HepG2 (cell line): Measurements from ENCODE around the gene PEX11B. TPM values are rescaled to one million over a fixed set of nuclear protein-coding genes. Genes with fewer than 3 reads are reported as not detected.

Experiments
- ATAC-seq: fragments of 200-7000 bp; cut with Tn5 transposase; 3 replicates; pipeline ENCODE4 v1.9.1; 2020; ENCODE audit warnings: mild to moderate bottlenecking, moderate library complexity
- BruUV-seq: library from RNA; stranded (reverse); fragments of 400-500 nt; replicated peaks from 2 replicates; lab custom pipeline; 2021; lab: Mats Ljungman, UMichigan
- CTCF ChIA-PET: fragments of 300-600 bp; formaldehyde crosslinking; extraction: SDS; loops from one replicate; lab custom pipeline; 2021; ENCODE audit warnings: low total read pairs, inconsistent platforms, low intra/inter-chr PET ratio; lab: Yijun Ruan, JAX
- POLR2A ChIA-PET: fragments of 350-600 bp; sonication (Branson Sonifier 250); formaldehyde crosslinking; loops from one replicate; lab custom pipeline; 2020; ENCODE audit warnings: antibody characterized with exemption, inconsistent platforms; lab: Yijun Ruan, JAX
- DNase-seq: peaks from one replicate; pipeline ENCODE4 v3.0.0-alpha.2; 2015; ENCODE audit warnings: low spot score
- FAIRE-seq: peaks from 3 replicates; lab custom pipeline; 2011; peaks lifted over from hg19 to GRCh38; lab: Jason Lieb, UNC
- H2AFZ ChIP-seq: one replicate; pipeline ENCODE4 v1.6.1; 2011; ENCODE audit warnings: low read length, inconsistent platforms
- H3K27ac ChIP-seq: fragments of 300-600 bp; 3 replicates; pipeline ENCODE4 v1.8.0; 2011; ENCODE audit warnings: mixed run types, mild to moderate bottlenecking, mixed read lengths, low read length, inconsistent platforms; ENCODE audit not compliant: insufficient read depth; ENCODE audit errors: extremely low read length
- H3K27me3 ChIP-seq, 2 experiments: fragments of 200-600 bp in 1 of 2; 2 replicates in 1 of 2; 3 replicates in 1 of 2; pipeline versions ENCODE4 v1.6.0 to v1.8.0; 2011; ENCODE audit warnings: low read length in 2 of 2, mild to moderate bottlenecking in 2 of 2, moderate library complexity in 2 of 2, inconsistent platforms in 1 of 2; ENCODE audit not compliant: insufficient read depth in 2 of 2, control insufficient read depth in 1 of 2
- H3K36me3 ChIP-seq, 2 experiments: fragments of 200-600 bp in 1 of 2; replicated peaks in 1 of 2; 2 replicates in 1 of 2; 3 replicates in 1 of 2; pipeline versions ENCODE4 v1.5.1 to v1.8.0; 2011; ENCODE audit warnings: low read length in 2 of 2, inconsistent platforms in 1 of 2; ENCODE audit not compliant: insufficient read depth in 2 of 2, control insufficient read depth in 1 of 2
- H3K4me1 ChIP-seq: 2 replicates; pipeline ENCODE4 v1.5.1; 2012; ENCODE audit warnings: low read length, inconsistent platforms; ENCODE audit not compliant: insufficient read depth
- H3K4me2 ChIP-seq: 2 replicates; pipeline ENCODE4 v1.6.0; 2011; ENCODE audit warnings: low read depth, low read length, inconsistent platforms
- H3K4me3 ChIP-seq, 3 experiments: fragments of 200-600 bp in 1 of 3; sonication (generic), shearing (Covaris generic) in 1 of 3; replicated peaks in 1 of 3; 2 replicates each; pipeline ENCODE4 v1.5.1; 2011 to 2016; ENCODE audit warnings: low read length in 3 of 3, inconsistent platforms in 2 of 3, low read depth in 2 of 3, mild to moderate bottlenecking in 2 of 3, control low read depth in 1 of 3, mixed read lengths in 1 of 3; ENCODE audit not compliant: insufficient read depth in 1 of 3
- H3K79me2 ChIP-seq: one replicate; pipeline ENCODE4 v1.6.1; 2011; ENCODE audit warnings: low read length, inconsistent platforms; ENCODE audit not compliant: insufficient read depth
- H3K9ac ChIP-seq: 2 replicates; pipeline ENCODE4 v1.6.0; 2011; ENCODE audit warnings: mild to moderate bottlenecking, low read depth, low read length, inconsistent platforms; ENCODE audit not compliant: insufficient read depth
- H3K9me3 ChIP-seq: 2 replicates; pipeline ENCODE4 v1.5.1; 2012; ENCODE audit warnings: mild to moderate bottlenecking, low read length
- H4K20me1 ChIP-seq: 2 replicates; pipeline ENCODE4 v1.6.0; 2011; ENCODE audit warnings: inconsistent platforms, mild to moderate bottlenecking, low read length, moderate library complexity; ENCODE audit not compliant: insufficient read depth
- CEBPG ChIP-seq: IDR thresholded peaks from 2 replicates; pipeline ENCODE4 v1.6.1; 2016
- PHF8 ChIP-seq: sonication (generic); formaldehyde crosslinking; IDR thresholded peaks from 2 replicates; pipeline ENCODE4 v1.5.0; 2020; ENCODE audit warnings: missing genetic modification reagents
- SIX4 ChIP-seq: sonication (generic); formaldehyde crosslinking; IDR thresholded peaks from 2 replicates; pipeline ENCODE4 v1.4.0; 2020; ENCODE audit warnings: missing genetic modification reagents
- SMARCC2 ChIP-seq: fragments of 450-650 bp; IDR thresholded peaks from 2 replicates; pipeline ENCODE4 v1.6.1; 2017; ENCODE audit warnings: antibody characterized with exemption, mild to moderate bottlenecking
- SOX13 ChIP-seq, 3 experiments: fragments of 450-650 bp in 1 of 3; sonication (generic) in 1 of 3; formaldehyde crosslinking in 1 of 3; IDR thresholded peaks in 2 of 3; conservative IDR thresholded peaks in 1 of 3; 2 replicates each; pipeline versions ENCODE4 v1.5.0 to v1.6.1; 2016 to 2020; ENCODE audit warnings: antibody characterized with exemption in 1 of 3, mild to moderate bottlenecking in 1 of 3, missing compliant biosample characterization in 1 of 3, missing genetic modification reagents in 1 of 3, moderate library complexity in 1 of 3
- ZNF44 ChIP-seq: sonication (generic); formaldehyde crosslinking; IDR thresholded peaks from 2 replicates; pipeline ENCODE4 v1.5.1; 2020; ENCODE audit warnings: mild to moderate bottlenecking, missing genetic modification reagents
- WGBS: methylation state at CpG from one replicate; pipeline ENCODE4 v1.1.6; 2017; ENCODE audit warnings: low lambda C conversion rate; 5-methylcytosine and 5-hydroxymethylcytosine counted together
- in situ Hi-C: cut with HindIII; loops from 2 replicates; pipeline ENCODE4 v1.10.0; 2017; ENCODE audit warnings: low pct_unique_long_range_greater_than_20kb; ENCODE audit not compliant: extremely low pct_ligation_motif_present
- intact Hi-C: fragments of 100-400 bp; cut with micrococcal nuclease; formaldehyde crosslinking; loops from one replicate; pipeline ENCODE4 v1.10.0; 2022; ENCODE audit not compliant: unreplicated experiment
- polyA plus RNA-seq, 8 experiments: library from polyadenylated mRNA; depleted of rRNA in 3 of 8; stranded (reverse) in 7 of 8; unstranded in 1 of 8; fragments of >200 nt; fragmentation: Illumina TruSeq in 4 of 8; extraction: Trizol in 4 of 8; gene quantifications; 2 replicates each; pipeline versions ENCODE4 v1.2.1 to v1.2.3, GENCODE V29; 2011 to 2016; ENCODE audit warnings: low read depth in 4 of 8, missing spikeins in 1 of 8, mixed read lengths in 1 of 8; ENCODE audit not compliant: insufficient read depth in 1 of 8
- total RNA-seq, 5 experiments: library from RNA; depleted of rRNA; stranded (reverse); fragments of >200 nt; fragmentation: Illumina TruSeq; extraction: Trizol; gene quantifications; 2 replicates each; pipeline ENCODE4 v1.2.3, GENCODE V29; 2016; ENCODE audit warnings: low read depth in 1 of 5
- TF ChIP-seq, protein P1 (sequence below): sonication (generic); formaldehyde crosslinking; IDR thresholded peaks from 2 replicates; pipeline ENCODE4 v1.4.0; 2020; ENCODE audit warnings: missing genetic modification reagents

Gene PEX11B
- total and polyA plus RNA-seq, 2 of the 13 experiments (the other 11 are each of a cell fraction or from before 2014, with no cell fraction given), result 21.6 to 48.4 TPM

DNA sequence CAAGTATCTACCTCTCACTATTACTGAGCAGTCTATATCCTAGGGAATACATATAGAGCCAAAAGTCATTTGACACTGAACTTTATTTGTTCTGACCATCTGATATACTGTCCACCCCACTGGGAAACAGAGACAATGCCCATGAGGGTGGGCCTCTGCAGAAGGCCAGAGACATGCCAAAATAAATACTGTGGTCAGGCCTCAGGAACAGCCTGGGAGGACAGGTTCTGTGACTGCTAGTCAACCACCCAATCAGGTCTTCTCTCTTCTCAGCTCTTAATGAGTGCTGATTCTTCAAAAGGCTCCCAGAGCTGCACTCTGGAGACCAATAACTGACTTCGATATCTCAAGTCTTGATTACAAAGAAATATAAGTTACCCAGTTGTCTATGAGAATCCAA is 27.4 kb downstream of the PEX11B start:
- TF ChIP-seq SOX13 (IDR thresholded peaks at IDR 0.05) (no peak), SOX13 (CRISPR knock-in tag; conservative IDR thresholded peaks at IDR 0.05 in 1 of 2, IDR thresholded peaks at IDR 0.05 in 1 of 2) (peak in 1 of 2 experiments; percentile 62; a peak in 2 of 4 replicates), SMARCC2 (no peak), ZNF44 (0 out of 2 replicates have a peak, but pooled peaks have one; percentile 45), PHF8 (0 out of 2 replicates have a peak, but pooled peaks have one; percentile 8)
- TF ChIP-seq, all 625 proteins: peak for 3
- Histone ChIP-seq H2AFZ (peak overlapping the region; percentile 47), H3K9me3 (no peaks in the 10 kb centered on the region), H4K20me1 (no peaks in the 10 kb centered on the region), H3K4me1 (peaks cover 83% of the 10 kb centered on the region), H3K36me3 (no peaks in the 10 kb centered on the region), H3K4me2 (peak overlapping the region; percentile 71), H3K27me3 (no peaks in the 10 kb centered on the region), H3K27ac (peak overlapping the region; percentile 50), H3K4me3 (no peak overlapping the region; a peak in 1 of 6 replicates), H3K9ac (peak overlapping the region; percentile 47), H3K79me2 (no peaks in the 10 kb centered on the region)
- no TSS peak for BruUV-seq
- in situ Hi-C loops, result no loop called here
- peak; percentile 36 for DNase-seq
- intact Hi-C loops, result loop anchor here (5.0 kb wide), 4 partner anchors 34 to 86 kb away; partner anchors contain the start of genes LIX1L, PIAS3 and RBM8A
- ATAC-seq, result peak; percentile 3; the same call in 1 of the 3 replicates
- no peak for FAIRE-seq
- POLR2A ChIA-PET, result interaction anchor here (1.1 to 2.9 kb wide), 12 partner anchors 17 to 116 kb away, joined by 4 to 29 read pairs (median 6); partner anchors contain the start of genes ANKRD34A, ITGA10, NUDT17 and PEX11B
- 24% methylated on average over 1 of the region's 1 CpG for WGBS
- CTCF ChIA-PET, result interaction anchor here (0.9 to 3.3 kb wide), 6 partner anchors 10 to 122 kb away, joined by 4 to 93 read pairs (median 8); partner anchors contain the start of genes ITGA10, RBM8A and TXNIP

DNA sequence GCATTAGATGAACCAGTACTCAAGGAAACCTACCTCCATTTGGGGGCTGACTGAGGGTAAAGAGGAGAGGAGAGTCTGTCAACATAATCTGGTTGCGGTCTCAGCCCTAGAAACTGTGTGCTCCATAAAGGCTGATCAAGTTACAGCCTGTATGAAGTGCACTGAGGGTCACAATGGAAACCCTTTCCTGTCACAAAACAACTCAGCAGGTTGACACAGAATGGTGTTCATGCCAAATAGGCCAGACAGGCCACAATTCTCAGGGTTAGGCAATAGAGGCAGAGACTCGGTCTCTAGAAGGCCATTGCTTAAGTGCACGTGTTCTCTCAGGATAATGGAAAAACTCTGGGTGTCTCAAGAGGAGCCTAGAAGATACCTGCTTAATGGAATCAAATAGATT is 28.8 kb downstream of the PEX11B start:
- H4K20me1 ChIP-seq, result no peaks in the 10 kb centered on the region
- no peak overlapping the region for H3K4me3 ChIP-seq
- H3K4me2 ChIP-seq, result no peak overlapping the region; the same call in 1 of the 2 replicates
- intact Hi-C loops, result loop anchor here (5.0 kb wide), 4 partner anchors 32 to 88 kb away; partner anchors contain the start of genes LIX1L, PIAS3 and RBM8A
- DNase-seq (peak; percentile 35), ATAC-seq (no peak), FAIRE-seq (no peak)
- no peak overlapping the region for H3K9ac ChIP-seq
- no peaks in the 10 kb centered on the region for H3K36me3 ChIP-seq
- in situ Hi-C loops, result loop anchor here (5.0 to 10.0 kb wide), 2 partner anchors 38 to 115 kb away; partner anchors contain the start of gene RBM8A
- no peak overlapping the region for H3K27ac ChIP-seq
- peak overlapping the region; percentile 40 for H2AFZ ChIP-seq
- WGBS, result 46% methylated on average over 3 of the region's 3 CpGs
- TF ChIP-seq CEBPG (CRISPR knock-in tag) (peak; percentile 30; the same call in 1 of the 2 replicates), SIX4 (CRISPR knock-in tag) (peak; percentile 34; the same call in 1 of the 2 replicates)
- TF ChIP-seq, protein P1, sequence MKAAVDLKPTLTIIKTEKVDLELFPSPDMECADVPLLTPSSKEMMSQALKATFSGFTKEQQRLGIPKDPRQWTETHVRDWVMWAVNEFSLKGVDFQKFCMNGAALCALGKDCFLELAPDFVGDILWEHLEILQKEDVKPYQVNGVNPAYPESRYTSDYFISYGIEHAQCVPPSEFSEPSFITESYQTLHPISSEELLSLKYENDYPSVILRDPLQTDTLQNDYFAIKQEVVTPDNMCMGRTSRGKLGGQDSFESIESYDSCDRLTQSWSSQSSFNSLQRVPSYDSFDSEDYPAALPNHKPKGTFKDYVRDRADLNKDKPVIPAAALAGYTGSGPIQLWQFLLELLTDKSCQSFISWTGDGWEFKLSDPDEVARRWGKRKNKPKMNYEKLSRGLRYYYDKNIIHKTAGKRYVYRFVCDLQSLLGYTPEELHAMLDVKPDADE (CRISPR knock-in tag), result no peak
- BruUV-seq, result no TSS peak
- ChIA-PET CTCF (no interaction called here), POLR2A (no interaction called here)
- no peaks in the 10 kb centered on the region for H3K79me2 ChIP-seq
- H3K4me1 ChIP-seq, result peaks cover 81% of the 10 kb centered on the region
- H3K9me3 ChIP-seq, result no peaks in the 10 kb centered on the region
- H3K27me3 ChIP-seq, result peaks cover 2 to 9% of the 10 kb centered on the region in 2 experiments
